Natural killer cell treated with Interleukin-12 subunit alpha and Interleukin-12 subunit beta and Interleukin-15 and Interleukin-18, amount 100 ng/mL, for 72 hours (primary cell): ENCODE data around the gene SOAT2. TPM values are rescaled to one million over a fixed set of nuclear protein-coding genes. Genes with fewer than 3 reads are reported as not detected.
"Not testable (repeated sequence)": the region's sequence is repeated elsewhere in the genome, so short reads cannot be mapped to it uniquely, and the experiment has no call there.

Experiments
- ATAC-seq, 2 donors: fragments of 150-1000 bp; cut with Tn5 transposase in 1 of 2; sonication (Bioruptor Pico), chemical (Tn5 transposase) in 1 of 2; 2 replicates each; pipeline ENCODE4 v1.10.0; 2021
- DNase-seq: peaks from one replicate; pipeline ENCODE4 v3.0.0; 2022; ENCODE audit warnings: low spot score
- H3K27ac Mint-ChIP-seq, 2 donors: 1 replicate in 1 of 2; 2 replicates in 1 of 2; pipeline ENCODE4 v1.8.0; 2022; ENCODE audit warnings: mixed read lengths in 2 of 2, mild to moderate bottlenecking in 1 of 2, moderate library complexity in 1 of 2
- H3K27me3 Mint-ChIP-seq, 2 donors: 1 replicate in 1 of 2; 2 replicates in 1 of 2; pipeline ENCODE4 v1.8.0; 2022; ENCODE audit warnings: mixed read lengths in 2 of 2
- H3K36me3 Mint-ChIP-seq: one replicate; pipeline ENCODE4 v1.8.0; 2022; ENCODE audit warnings: mixed read lengths
- H3K4me1 Mint-ChIP-seq, 2 donors: 1 replicate in 1 of 2; 2 replicates in 1 of 2; pipeline ENCODE4 v1.8.0; 2022; ENCODE audit warnings: low read depth in 2 of 2, mixed read lengths in 2 of 2, mild to moderate bottlenecking in 1 of 2
- H3K4me3 Mint-ChIP-seq: one replicate; pipeline ENCODE4 v1.8.0; 2022; ENCODE audit warnings: mixed read lengths
- H3K9me3 Mint-ChIP-seq: 2 replicates; pipeline ENCODE4 v1.8.0; 2022; ENCODE audit warnings: mixed read lengths
- total RNA-seq, 2 donors: library from RNA; stranded (reverse); gene quantifications; one replicate each; pipeline ENCODE4 v1.2.3, GENCODE V29; 2022

The SOAT2 gene
- total RNA-seq, 2 donors from 2014 or later = 0.26 TPM; not detected in 1

- Mint-ChIP-seq H3K27me3 (peaks cover 7% of the 10 kb centered on the region in 2 donors), H3K9me3 (no peaks in the 10 kb centered on the region), H3K27ac (no peak overlapping the region), H3K4me3 (peak overlapping the region; percentile 74), H3K36me3 (no peaks in the 10 kb centered on the region), H3K4me1 (peaks cover 34 to 35% of the 10 kb centered on the region in 2 donors)
- DNase-seq = peak; percentile 88
- ATAC-seq = peak; percentile 75 to 78
Measured at GRCh38 chr12:53099071-53099882, 4.0 kb upstream of the SOAT2 start.

- Mint-ChIP-seq H3K9me3 (no peaks in the 10 kb centered on the region), H3K4me1 (peaks cover 34 to 35% of the 10 kb centered on the region in 2 donors)
Measured at GRCh38 chr12:53100466-53101151, 2.7 kb upstream of the SOAT2 start.

GRCh38 chr12:53101266-53101665 is 2.0 kb upstream of the SOAT2 start:
- Mint-ChIP-seq H3K4me3 (no peak overlapping the region), H3K4me1 (peaks cover 34 to 35% of the 10 kb centered on the region in 2 donors), H3K36me3 (no peaks in the 10 kb centered on the region), H3K27ac (peak overlapping the region in 1 of 2 donors; percentile 38), H3K27me3 (peaks cover 5 to 7% of the 10 kb centered on the region in 2 donors), H3K9me3 (no peaks in the 10 kb centered on the region)
- ATAC-seq (no peak), DNase-seq (no peak)

More at GRCh38 chr12:53100466-53101151, 2.7 kb upstream of the SOAT2 start:
- no peak overlapping the region for H3K27ac Mint-ChIP-seq
- DNase-seq (no peak), ATAC-seq (no peak)
- H3K36me3 Mint-ChIP-seq = no peaks in the 10 kb centered on the region
- H3K4me3 Mint-ChIP-seq = no peak overlapping the region
- H3K27me3 Mint-ChIP-seq = peaks cover 5 to 7% of the 10 kb centered on the region in 2 donors

- DNase-seq = no peak
- ATAC-seq = no peak
- Mint-ChIP-seq H3K36me3 (no peaks in the 10 kb centered on the region), H3K4me3 (no peak overlapping the region), H3K4me1 (peaks cover 29 to 31% of the 10 kb centered on the region in 2 donors), H3K27ac (peak overlapping the region in 1 of 2 donors; percentile 60), H3K9me3 (no peaks in the 10 kb centered on the region), H3K27me3 (peaks cover 1 to 2% of the 10 kb centered on the region in 2 donors)
Measured at GRCh38 chr12:53101931-53102781, 1.1 kb upstream of the SOAT2 start.

- Mint-ChIP-seq H3K27me3 (no peaks in the 10 kb centered on the region), H3K4me3 (no peak overlapping the region), H3K4me1 (peaks cover 18 to 20% of the 10 kb centered on the region in 2 donors), H3K9me3 (no peaks in the 10 kb centered on the region), H3K36me3 (no peaks in the 10 kb centered on the region), H3K27ac (no peak overlapping the region)
- DNase-seq (no peak), ATAC-seq (no peak)
Measured at GRCh38 chr12:53103860-53104305, 597 bp downstream of the SOAT2 start.

- no peak for DNase-seq
- Mint-ChIP-seq H3K27me3 (no peaks in the 10 kb centered on the region), H3K9me3 (no peaks in the 10 kb centered on the region), H3K36me3 (no peaks in the 10 kb centered on the region), H3K4me1 (peaks cover 12 to 13% of the 10 kb centered on the region in 2 donors), H3K27ac (no peak overlapping the region), H3K4me3 (no peak overlapping the region)
- ATAC-seq = peak in 1 of 2 donors; percentile 11
Measured at GRCh38 chr12:53105256-53105655, 2.0 kb downstream of the SOAT2 start.

- Mint-ChIP-seq H3K36me3 (no peaks in the 10 kb centered on the region), H3K4me1 (peaks cover 12 to 13% of the 10 kb centered on the region in 2 donors), H3K27me3 (no peaks in the 10 kb centered on the region), H3K4me3 (no peak overlapping the region), H3K27ac (no peak overlapping the region), H3K9me3 (no peaks in the 10 kb centered on the region)
- no peak for ATAC-seq
- no peak for DNase-seq
Measured at GRCh38 chr12:53105712-53106439, 2.6 kb downstream of the SOAT2 start.

GRCh38 chr12:53107122-53107521 is 3.8 kb downstream of the SOAT2 start:
- H3K4me1 Mint-ChIP-seq = peaks cover 12 to 13% of the 10 kb centered on the region in 2 donors
- no peak overlapping the region for H3K4me3 Mint-ChIP-seq
- no peak for DNase-seq
- peaks cover 3 to 6% of the 10 kb centered on the region in 2 donors for H3K27me3 Mint-ChIP-seq
- no peak overlapping the region for H3K27ac Mint-ChIP-seq
- H3K9me3 Mint-ChIP-seq = no peaks in the 10 kb centered on the region
- ATAC-seq = no peak
- no peaks in the 10 kb centered on the region for H3K36me3 Mint-ChIP-seq

GRCh38 chr12:53112431-53112830 is 9.1 kb downstream of the SOAT2 start:
- ATAC-seq, H3K4me3 Mint-ChIP-seq, H3K27me3 Mint-ChIP-seq, H3K4me1 Mint-ChIP-seq, H3K9me3 Mint-ChIP-seq, H3K36me3 Mint-ChIP-seq, H3K27ac Mint-ChIP-seq, DNase-seq: not testable (repeated sequence)

GRCh38 chr12:53113136-53113705 is 9.9 kb downstream of the SOAT2 start:
- no peak overlapping the region for H3K27ac Mint-ChIP-seq
- ATAC-seq = no peak

GRCh38 chr12:53113951-53114350 is 10.7 kb downstream of the SOAT2 start:
- Mint-ChIP-seq H3K36me3 (no peaks in the 10 kb centered on the region), H3K9me3 (no peaks in the 10 kb centered on the region), H3K4me1 (no peaks in the 10 kb centered on the region), H3K4me3 (no peak overlapping the region), H3K27me3 (peaks cover 3 to 6% of the 10 kb centered on the region in 2 donors), H3K27ac (no peak overlapping the region)
- DNase-seq = no peak
- ATAC-seq = no peak

More at GRCh38 chr12:53113136-53113705, 9.9 kb downstream of the SOAT2 start:
- Mint-ChIP-seq H3K36me3 (no peaks in the 10 kb centered on the region), H3K9me3 (no peaks in the 10 kb centered on the region), H3K4me1 (no peaks in the 10 kb centered on the region), H3K4me3 (no peak overlapping the region), H3K27me3 (peaks cover 3 to 6% of the 10 kb centered on the region in 2 donors)
- DNase-seq = no peak

GRCh38 chr12:53115112-53115890 is 12.0 kb downstream of the SOAT2 start:
- no peak overlapping the region for H3K4me3 Mint-ChIP-seq
- H3K27ac Mint-ChIP-seq = no peak overlapping the region
- H3K36me3 Mint-ChIP-seq = no peaks in the 10 kb centered on the region

More at GRCh38 chr12:53115112-53115890, 12.0 kb downstream of the SOAT2 start:
- Mint-ChIP-seq H3K27me3 (peaks cover 3 to 6% of the 10 kb centered on the region in 2 donors), H3K9me3 (no peaks in the 10 kb centered on the region), H3K4me1 (no peaks in the 10 kb centered on the region)
- ATAC-seq (peak in 1 of 2 donors; percentile 32), DNase-seq (no peak)
